K562 (cell line): Measurements from ENCODE around the gene GBF1. TPM values are rescaled to one million over a fixed set of nuclear protein-coding genes. Genes with fewer than 3 reads are reported as not detected.

Experiments
- ATAC-seq: fragments of 200-7000 bp; cut with Tn5 transposase; 3 replicates; pipeline ENCODE4 v1.9.1; 2020; ENCODE audit warnings: moderate library complexity
- BruUV-seq: library from RNA; stranded (reverse); fragments of 400-500 nt; replicated peaks from 2 replicates; lab custom pipeline; 2021; lab: Mats Ljungman, UMichigan
- CTCF ChIA-PET: fragments of 300-600 bp; formaldehyde crosslinking; extraction: SDS; loops from one replicate; lab custom pipeline; 2021; ENCODE audit warnings: low intra/inter-chr PET ratio; lab: Yijun Ruan, JAX
- POLR2A ChIA-PET: fragments of 300-600, 350-650 bp; sonication (Branson Sonifier 250); formaldehyde crosslinking; extraction: SDS; loops from one replicate; lab custom pipeline; 2021; ENCODE audit warnings: antibody characterized with exemption, inconsistent platforms; lab: Yijun Ruan, JAX
- DNase-seq, 4 experiments: peaks; one replicate each; pipeline versions ENCODE4 v3.0.0 to v3.0.0-alpha.2; 2011 to 2018; ENCODE audit warnings: low spot score in 3 of 4, mixed read lengths in 3 of 4; ENCODE audit errors: extremely low read depth in 1 of 4
- FAIRE-seq: peaks from 2 replicates; lab custom pipeline; 2011; peaks lifted over from hg19 to GRCh38; lab: Jason Lieb, UNC
- H2AFZ ChIP-seq: 2 replicates; pipeline ENCODE4 v1.6.0; 2011; ENCODE audit warnings: low read depth, low read length, control low read depth, inconsistent platforms
- H3K27ac ChIP-seq: fragments of 200-600 bp; 3 replicates; pipeline ENCODE4 v1.8.0; 2011; ENCODE audit warnings: low read depth, mild to moderate bottlenecking, control low read depth, inconsistent platforms, low read length, moderate library complexity, mixed read lengths; ENCODE audit errors: extremely low read depth
- H3K27me3 ChIP-seq, 2 experiments: fragments of 300-600 bp in 1 of 2; 2 replicates in 1 of 2; 3 replicates in 1 of 2; pipeline versions ENCODE4 v1.6.0 to v1.8.0; 2011; ENCODE audit warnings: inconsistent platforms in 2 of 2, low read length in 2 of 2, mild to moderate bottlenecking in 1 of 2, mixed read lengths in 1 of 2, moderate library complexity in 1 of 2; ENCODE audit not compliant: control insufficient read depth in 2 of 2, insufficient read depth in 2 of 2
- H3K36me3 ChIP-seq: fragments of 300-600 bp; 3 replicates; pipeline ENCODE4 v1.8.0; 2011; ENCODE audit warnings: mild to moderate bottlenecking, low read length, inconsistent platforms; ENCODE audit not compliant: control insufficient read depth, insufficient read depth
- H3K4me1 ChIP-seq, 2 experiments: fragments of 200-600 bp in 1 of 2; replicated peaks in 1 of 2; 2 replicates in 1 of 2; 3 replicates in 1 of 2; pipeline versions ENCODE4 v1.5.1 to v1.8.0; 2011; ENCODE audit warnings: inconsistent platforms in 2 of 2, low read length in 2 of 2, mild to moderate bottlenecking in 1 of 2, mixed read lengths in 1 of 2, moderate library complexity in 1 of 2; ENCODE audit not compliant: control insufficient read depth in 2 of 2, insufficient read depth in 2 of 2
- H3K4me2 ChIP-seq: 2 replicates; pipeline ENCODE4 v1.6.1; 2011; ENCODE audit warnings: low read length, control low read depth, inconsistent platforms, mixed read lengths; ENCODE audit not compliant: insufficient read depth
- H3K4me3 ChIP-seq: fragments of 200-600 bp; sonication (generic), shearing (Covaris generic); 2 replicates; pipeline ENCODE4 v1.5.1; 2016; ENCODE audit warnings: control low read depth, inconsistent platforms
- H3K79me2 ChIP-seq: fragments of 200-600 bp; 3 replicates; pipeline ENCODE4 v1.8.0; 2011; ENCODE audit warnings: low read length, inconsistent platforms; ENCODE audit not compliant: control insufficient read depth, insufficient read depth
- H3K9ac ChIP-seq, 2 experiments: 2 replicates each; pipeline versions ENCODE4 v1.6.0 to v1.6.1; 2011; ENCODE audit warnings: low read depth in 2 of 2, low read length in 2 of 2, control low read depth in 1 of 2, inconsistent platforms in 1 of 2, mild to moderate bottlenecking in 1 of 2, mixed read lengths in 1 of 2; ENCODE audit not compliant: insufficient read depth in 1 of 2
- H3K9me1 ChIP-seq: one replicate; pipeline ENCODE4 v1.6.0; 2011; ENCODE audit warnings: inconsistent platforms, mild to moderate bottlenecking, low read length, moderate library complexity; ENCODE audit not compliant: control insufficient read depth, insufficient read depth
- H3K9me3 ChIP-seq: replicated peaks from 2 replicates; pipeline ENCODE4 v1.5.1; 2011; ENCODE audit warnings: low read depth, low read length, inconsistent platforms; ENCODE audit not compliant: control insufficient read depth, insufficient read depth
- H4K20me1 ChIP-seq: replicated peaks from 2 replicates; pipeline ENCODE4 v1.6.1; 2011; ENCODE audit warnings: low read length, inconsistent platforms, mixed read lengths; ENCODE audit not compliant: control insufficient read depth, insufficient read depth
- MCM7 ChIP-seq, 2 experiments: fragments of 450-650 bp; IDR thresholded peaks; 2 replicates each; pipeline ENCODE4 v1.6.1; 2016 to 2018
- PML ChIP-seq: IDR thresholded peaks from 2 replicates; pipeline ENCODE4 v1.6.1; 2012; ENCODE audit warnings: low read length, inconsistent platforms
- ZFP30 ChIP-seq: fragments of 250-450 bp; sonication (Bioruptor Pico); IDR thresholded peaks from 2 replicates; pipeline ENCODE4 v1.8.0; 2022; ENCODE audit warnings: moderate library complexity, mild to moderate bottlenecking, inconsistent platforms, borderline replicate concordance
- ZNF263 ChIP-seq: sonication (generic); formaldehyde crosslinking; IDR thresholded peaks from 2 replicates; pipeline ENCODE4 v1.8.0; 2022; ENCODE audit warnings: mild to moderate bottlenecking, missing genetic modification reagents, borderline replicate concordance
- ZNF316 ChIP-seq: fragments of 450-650 bp; IDR thresholded peaks from 2 replicates; pipeline ENCODE4 v1.6.1; 2016
- ZNF354B ChIP-seq: fragments of 250-450 bp; sonication (Bioruptor Pico); IDR thresholded peaks from 2 replicates; pipeline ENCODE4 v1.4.0; 2020
- ZNF408 ChIP-seq: fragments of 250-450 bp; sonication (Bioruptor Pico); IDR thresholded peaks from 2 replicates; pipeline ENCODE4 v1.4.0; 2020; ENCODE audit warnings: low read depth, mild to moderate bottlenecking, moderate library complexity
- WGBS: fragments of 100-300 bp; shearing (Covaris generic); methylation state at CpG from one replicate; pipeline ENCODE4 v1.1.6; 2016; ENCODE audit warnings: low coverage, mixed read lengths; ENCODE audit not compliant: insufficient coverage; ENCODE audit errors: missing lambda C conversion rate; 5-methylcytosine and 5-hydroxymethylcytosine counted together
- in situ Hi-C: fragments of 300-500 bp; cut with MboI; formaldehyde crosslinking; loops from 4 replicates; pipeline ENCODE4 v1.15.0; 2018; ENCODE audit warnings: inconsistent platforms, mixed read lengths
- intact Hi-C: fragments of 100-400 bp; cut with micrococcal nuclease; formaldehyde crosslinking; loops from 2 replicates; pipeline ENCODE4 v1.14.2; 2022
- polyA plus RNA-seq, 8 experiments: library from polyadenylated mRNA; depleted of rRNA in 4 of 8; stranded (reverse) in 5 of 8; unstranded in 3 of 8; fragments of >200 nt; fragmentation: Nextera tagmentation in 2 of 8; fragmentation: Illumina TruSeq in 1 of 8; extraction: Ambion mirVana in 2 of 8; extraction: Trizol in 1 of 8; gene quantifications; 2 replicates each; pipeline versions ENCODE4 v1.2.1 to v1.2.3, GENCODE V29; 2011 to 2014; ENCODE audit warnings: inconsistent platforms in 1 of 8, missing spikeins in 1 of 8
- total RNA-seq, 7 experiments: library from RNA; depleted of rRNA in 6 of 7; stranded (reverse); fragments of >200 nt in 6 of 7; fragmentation: Illumina TruSeq in 2 of 7; extraction: Trizol in 2 of 7; gene quantifications; 2 replicates each; pipeline versions ENCODE4 v1.2.1 to v1.2.3, GENCODE V29; 2011 to 2021; ENCODE audit warnings: low replicate concordance in 1 of 7
- TF ChIP-seq, protein P1 (sequence below): fragments of 250-450 bp; sonication (Bioruptor Pico); IDR thresholded peaks from 2 replicates; pipeline ENCODE4 v1.8.0; 2022; ENCODE audit warnings: inconsistent platforms

GBF1 gene
- total and polyA plus RNA-seq, 9 of the 15 experiments (the other 6 are each of a cell fraction or from before 2014, with no cell fraction given), result 0.69 to 28.0 (median 10.3) TPM

DNA sequence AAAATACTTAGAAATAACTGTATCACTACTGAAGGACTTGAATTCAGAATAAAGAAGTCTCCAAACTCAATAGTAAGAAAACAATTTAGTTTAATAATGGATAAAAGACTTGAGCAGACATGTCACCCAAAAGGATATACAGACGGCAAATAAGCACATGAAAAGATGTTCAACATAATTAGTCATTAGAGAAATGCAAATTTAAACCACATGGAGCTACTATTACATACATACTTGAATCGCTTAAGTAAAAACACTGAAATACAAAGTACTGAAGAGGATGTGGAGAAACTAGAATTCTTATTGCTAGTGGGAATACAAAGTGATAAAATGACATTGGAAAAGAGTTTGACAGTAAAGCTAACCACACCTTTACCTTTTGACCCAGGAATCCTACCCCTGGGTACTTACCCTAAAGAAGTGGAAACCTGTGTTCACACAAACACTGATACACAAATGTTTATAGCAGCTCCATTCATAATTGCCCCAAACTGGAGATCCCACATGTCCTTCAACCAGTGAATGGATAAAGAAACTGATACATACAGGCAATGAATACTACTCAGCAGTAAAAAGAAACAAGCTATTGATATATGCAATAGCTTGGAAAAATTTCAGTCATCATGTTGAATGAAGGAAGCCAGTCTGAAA, 95.8 kb downstream of the GBF1 start (continued):
- no peak for TF ChIP-seq PML

DNA sequence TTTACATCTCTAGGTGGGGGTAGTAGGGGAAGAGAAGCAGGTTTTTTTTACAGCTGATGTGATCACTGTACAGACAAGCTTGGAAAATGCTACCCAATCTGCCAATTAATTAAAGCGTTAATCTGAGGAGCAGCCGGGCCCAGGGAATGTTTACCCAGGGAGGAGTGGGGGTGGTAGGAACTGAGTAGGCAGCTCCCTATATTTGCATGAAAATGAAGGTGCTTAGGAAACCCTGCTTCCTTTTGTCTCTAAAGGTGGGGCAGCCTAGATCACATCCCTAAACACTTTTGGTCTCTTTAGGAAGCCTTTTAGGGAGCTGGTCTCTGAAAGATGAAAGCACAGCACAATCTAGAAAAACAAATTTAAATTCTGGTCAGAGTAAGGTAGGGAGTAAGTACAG, 97.1 kb downstream of the GBF1 start:
- H3K27ac ChIP-seq, result no peak overlapping the region
- ATAC-seq, result no peak
- intact Hi-C loops (no loop called here), in situ Hi-C loops (no loop called here)
- BruUV-seq, result no TSS peak
- no peak overlapping the region for H3K4me2 ChIP-seq
- 71% methylated on average over 1 of the region's 2 CpGs for WGBS
- DNase-seq, result no peak
- no peaks in the 10 kb centered on the region for H3K9me3 ChIP-seq
- no peak overlapping the region for H3K9ac ChIP-seq
- no peaks in the 10 kb centered on the region; the same call in 2 of the 3 replicates for H3K79me2 ChIP-seq
- H3K36me3 ChIP-seq, result peaks cover 11% of the 10 kb centered on the region; the same call in 2 of the 3 replicates
- no peak for TF ChIP-seq ZNF316
- no peak for TF ChIP-seq MCM7 (IDR thresholded peaks at IDR 0.05)
- TF ChIP-seq ZNF263, result no peak
- no peak for TF ChIP-seq ZFP30 (CRISPR knock-in tag)
- TF ChIP-seq, protein P1, sequence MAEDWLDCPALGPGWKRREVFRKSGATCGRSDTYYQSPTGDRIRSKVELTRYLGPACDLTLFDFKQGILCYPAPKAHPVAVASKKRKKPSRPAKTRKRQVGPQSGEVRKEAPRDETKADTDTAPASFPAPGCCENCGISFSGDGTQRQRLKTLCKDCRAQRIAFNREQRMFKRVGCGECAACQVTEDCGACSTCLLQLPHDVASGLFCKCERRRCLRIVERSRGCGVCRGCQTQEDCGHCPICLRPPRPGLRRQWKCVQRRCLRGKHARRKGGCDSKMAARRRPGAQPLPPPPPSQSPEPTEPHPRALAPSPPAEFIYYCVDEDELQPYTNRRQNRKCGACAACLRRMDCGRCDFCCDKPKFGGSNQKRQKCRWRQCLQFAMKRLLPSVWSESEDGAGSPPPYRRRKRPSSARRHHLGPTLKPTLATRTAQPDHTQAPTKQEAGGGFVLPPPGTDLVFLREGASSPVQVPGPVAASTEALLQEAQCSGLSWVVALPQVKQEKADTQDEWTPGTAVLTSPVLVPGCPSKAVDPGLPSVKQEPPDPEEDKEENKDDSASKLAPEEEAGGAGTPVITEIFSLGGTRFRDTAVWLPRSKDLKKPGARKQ (CRISPR knock-in tag), result no peak
- no peak for TF ChIP-seq ZNF408
- TF ChIP-seq ZNF354B (CRISPR knock-in tag), result no peak
- H3K9me1 ChIP-seq, result no peaks in the 10 kb centered on the region
- peaks cover 4% of the 10 kb centered on the region; the same call in 1 of the 2 replicates for H4K20me1 ChIP-seq
- no peak overlapping the region for H3K4me3 ChIP-seq
- no peaks in the 10 kb centered on the region for H3K27me3 ChIP-seq
- ChIA-PET POLR2A (no interaction called here), CTCF (interaction anchor here (0.7 kb wide), 1 partner anchor 230 kb away, joined by 5 read pairs; no protein-coding TSS in a partner anchor)
- FAIRE-seq, result peak; percentile 40
- H2AFZ ChIP-seq, result no peak overlapping the region
- H3K4me1 ChIP-seq, result no peaks in the 10 kb centered on the region; a peak in 1 of 5 replicates
